WERI-Rb-1 (cell line): ENCODE measurements around the gene MROH2B.

ENCODE experiments used
- DNase-seq: peaks from one replicate; pipeline ENCODE4 v3.0.0-alpha.2; 2020
- H3K27ac ChIP-seq: fragments of 250-450 bp; sonication (Bioruptor Pico); 2 replicates; pipeline ENCODE4 v1.5.1; 2020; ENCODE audit warnings: mild to moderate bottlenecking, moderate library complexity
- H3K27me3 ChIP-seq: fragments of 250-450 bp; sonication (Bioruptor Pico); 2 replicates; pipeline ENCODE4 v1.5.1; 2021; ENCODE audit warnings: mild to moderate bottlenecking, low read depth, moderate library complexity; ENCODE audit not compliant: insufficient read depth, severe bottlenecking
- H3K36me3 ChIP-seq: fragments of 250-450 bp; sonication (Bioruptor Pico); 2 replicates; pipeline ENCODE4 v1.5.1; 2020; ENCODE audit warnings: mild to moderate bottlenecking, moderate library complexity
- H3K4me3 ChIP-seq: 2 replicates; pipeline ENCODE4 v1.5.1; 2011; ENCODE audit warnings: low read depth, mild to moderate bottlenecking, control low read depth, low read length
- H3K9me3 ChIP-seq: fragments of 250-450 bp; sonication (Bioruptor Pico); 2 replicates; pipeline ENCODE4 v1.5.1; 2021; ENCODE audit warnings: mild to moderate bottlenecking, moderate library complexity; ENCODE audit not compliant: severe bottlenecking
- CTCF ChIP-seq: IDR thresholded peaks from 2 replicates; pipeline ENCODE4 v1.5.1; 2011; ENCODE audit warnings: low read depth, mild to moderate bottlenecking, control low read depth, inconsistent platforms, low read length

The MROH2B gene

DNA sequence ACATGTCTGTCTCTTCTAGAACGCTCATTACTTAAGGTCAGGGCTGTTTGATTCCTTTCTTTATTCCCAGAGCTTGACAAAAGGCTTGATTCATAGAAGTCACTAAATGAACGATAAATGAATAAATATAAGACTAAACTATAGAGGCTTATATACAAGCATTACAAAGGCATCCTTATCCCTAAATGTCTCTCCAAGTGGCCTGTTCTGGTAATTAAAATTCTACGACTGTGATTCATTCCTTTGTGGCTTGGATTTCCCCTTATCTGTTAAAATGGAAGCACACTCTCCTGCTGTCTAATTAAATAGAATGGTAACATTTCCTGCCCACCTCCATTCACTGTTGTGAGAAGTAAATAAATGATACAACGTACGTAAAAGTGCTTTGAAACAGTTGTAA is 112.3 kb downstream of the MROH2B start:
- H3K27ac ChIP-seq = no peak overlapping the region
- H3K36me3 ChIP-seq = no peaks in the 10 kb centered on the region
- no peak overlapping the region for H3K4me3 ChIP-seq
- no peak for DNase-seq
- no peak for TF ChIP-seq CTCF
- H3K9me3 ChIP-seq = no peaks in the 10 kb centered on the region
- no peaks in the 10 kb centered on the region for H3K27me3 ChIP-seq

DNA sequence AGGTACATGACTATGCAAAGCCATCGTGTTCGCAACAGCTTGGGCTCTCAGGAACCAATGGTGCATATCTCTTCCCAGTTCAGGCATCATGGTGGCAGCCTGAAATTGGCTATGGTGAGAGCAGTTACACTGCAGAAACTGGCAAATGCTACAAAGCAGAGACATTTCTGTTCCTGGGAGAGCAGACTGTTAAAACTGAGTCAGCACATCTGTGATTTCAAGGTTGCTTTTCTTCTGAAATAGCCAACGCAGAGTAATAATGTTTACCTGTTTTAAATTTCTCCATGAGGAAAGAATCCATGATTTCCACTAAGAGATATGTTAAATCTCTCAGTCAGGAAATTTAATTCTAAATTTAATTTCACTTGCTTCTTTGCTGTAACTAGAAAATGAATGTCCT is 114.1 kb downstream of the MROH2B start:
- no peak overlapping the region for H3K27ac ChIP-seq
- DNase-seq = no peak
- TF ChIP-seq CTCF = no peak
- no peak overlapping the region for H3K4me3 ChIP-seq
- H3K27me3 ChIP-seq = no peaks in the 10 kb centered on the region
- H3K9me3 ChIP-seq = no peaks in the 10 kb centered on the region
- no peaks in the 10 kb centered on the region for H3K36me3 ChIP-seq

GRCh38 chr5:40955313-40955712 is 115.8 kb downstream of the MROH2B start:
- H3K9me3 ChIP-seq = no peaks in the 10 kb centered on the region
- H3K4me3 ChIP-seq = no peak overlapping the region
- H3K36me3 ChIP-seq = no peaks in the 10 kb centered on the region
- no peak for TF ChIP-seq CTCF
- H3K27ac ChIP-seq = no peak overlapping the region
- no peak for DNase-seq
- H3K27me3 ChIP-seq = no peaks in the 10 kb centered on the region
